Colonic mucosa (tissue), 4 donors: Measurements from ENCODE around the gene SHLD2. TPM values are rescaled to one million over a fixed set of nuclear protein-coding genes. Genes with fewer than 3 reads are reported as not detected.
A peak's percentile ranks its signal among the peaks of the same experiment; 100 is the strongest.
"Not testable (repeated sequence)": the region's sequence is repeated elsewhere in the genome, so short reads cannot be mapped to it uniquely, and the experiment has no call there.

Experiments used
- DNase-seq: peaks from one replicate; pipeline ENCODE4 v3.0.0-alpha.2; 2020
- H3K27ac ChIP-seq: fragments of 200-600 bp; one replicate; pipeline ENCODE4 v1.8.0; 2021
- H3K27me3 ChIP-seq: fragments of 200-600 bp; one replicate; pipeline ENCODE4 v1.8.0; 2021
- H3K36me3 ChIP-seq: fragments of 200-600 bp; one replicate; pipeline ENCODE4 v1.8.0; 2021
- H3K4me1 ChIP-seq: fragments of 200-600 bp; one replicate; pipeline ENCODE4 v1.8.0; 2021; ENCODE audit warnings: mild to moderate bottlenecking
- H3K4me3 ChIP-seq: fragments of 200-600 bp; one replicate; pipeline ENCODE4 v1.8.0; 2021
- H3K9ac ChIP-seq, 2 donors: one replicate each; pipeline ENCODE4 v1.7.0; 2013; ENCODE audit warnings: control low read depth in 2 of 2, low read depth in 2 of 2, low read length in 2 of 2
- H3K9me3 ChIP-seq: fragments of 200-600 bp; one replicate; pipeline ENCODE4 v1.8.0; 2021
- intact Hi-C: fragments of 100-400 bp; cut with DNase I; formaldehyde crosslinking; loops from one replicate; pipeline ENCODE4 v1.14.1; 2022
- total RNA-seq, 2 donors: library from RNA; stranded (reverse); fragmentation: NEBNext Ultra II Directional in 1 of 2; extraction: Animal tissue kit (Norgen Biotek cat#: 25700) in 1 of 2; gene quantifications; one replicate each; pipeline ENCODE4 v1.2.1, GENCODE V29; 2021
- donor health status: healthy.
- donor health status: DM: no; HTN: no; CAD: no.
- donor health status: DM: no; HTN: no; CAD: no.

SHLD2 gene
- total RNA-seq, 2 donors from 2014 or later: 27.8 to 28.3 TPM

DNA sequence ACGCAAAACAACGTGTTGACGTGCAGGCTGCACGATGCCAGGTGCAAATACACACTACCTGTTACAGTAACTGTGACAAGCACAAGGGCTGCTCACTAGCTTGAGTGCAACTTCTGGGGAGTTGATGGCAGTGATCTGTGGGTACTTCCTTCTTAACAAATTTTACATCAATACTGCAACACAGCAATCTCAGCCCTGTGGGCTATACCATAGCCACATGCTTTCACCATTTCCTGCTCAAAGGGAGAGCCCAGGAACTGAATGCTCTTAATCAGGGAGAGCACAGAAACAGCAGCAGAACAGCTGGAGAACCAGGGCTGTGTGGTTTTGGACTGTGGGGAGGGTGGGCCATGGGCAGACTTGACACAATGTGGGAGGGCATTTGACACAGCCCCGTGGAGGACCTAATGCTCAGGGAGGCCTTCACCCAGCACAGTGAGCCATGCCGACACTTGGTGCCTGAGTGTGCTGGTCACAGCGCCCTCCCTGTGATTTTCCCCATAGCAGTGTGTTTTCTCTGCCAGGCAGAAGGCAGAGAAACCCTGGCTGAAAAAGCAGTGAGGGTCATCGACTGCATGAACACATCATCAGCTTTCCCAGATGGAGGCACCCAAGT is 118.3 kb downstream of the SHLD2 start:
- H3K27ac ChIP-seq, H3K4me3 ChIP-seq, H3K4me1 ChIP-seq, H3K27me3 ChIP-seq, H3K36me3 ChIP-seq, DNase-seq, intact Hi-C loops, H3K9me3 ChIP-seq, H3K9ac ChIP-seq: not testable (repeated sequence)

DNA sequence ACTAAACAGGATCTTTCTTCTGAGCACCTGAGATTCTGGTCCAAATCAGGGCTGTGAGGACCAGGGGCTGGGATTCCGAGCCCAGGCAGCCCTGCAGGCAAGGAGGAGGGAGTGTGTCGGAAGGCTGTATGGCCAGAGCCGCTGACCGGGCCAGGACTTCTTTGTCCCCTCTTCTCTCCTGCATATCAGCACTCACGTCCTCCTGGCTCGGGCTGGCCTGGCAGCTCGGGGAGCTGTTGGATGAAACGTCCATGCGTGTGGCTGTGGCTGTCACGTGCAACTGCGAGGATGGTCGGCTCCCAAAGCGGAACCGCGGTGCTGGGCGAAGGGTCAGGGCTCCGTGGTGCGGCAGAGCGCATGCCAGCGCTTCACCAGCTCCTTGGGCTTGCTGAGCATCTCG is 118.8 kb downstream of the SHLD2 start:
- H3K36me3 ChIP-seq, H3K9me3 ChIP-seq, H3K9ac ChIP-seq, H3K4me1 ChIP-seq, H3K27me3 ChIP-seq, intact Hi-C loops, H3K4me3 ChIP-seq, H3K27ac ChIP-seq, DNase-seq: not testable (repeated sequence)

DNA sequence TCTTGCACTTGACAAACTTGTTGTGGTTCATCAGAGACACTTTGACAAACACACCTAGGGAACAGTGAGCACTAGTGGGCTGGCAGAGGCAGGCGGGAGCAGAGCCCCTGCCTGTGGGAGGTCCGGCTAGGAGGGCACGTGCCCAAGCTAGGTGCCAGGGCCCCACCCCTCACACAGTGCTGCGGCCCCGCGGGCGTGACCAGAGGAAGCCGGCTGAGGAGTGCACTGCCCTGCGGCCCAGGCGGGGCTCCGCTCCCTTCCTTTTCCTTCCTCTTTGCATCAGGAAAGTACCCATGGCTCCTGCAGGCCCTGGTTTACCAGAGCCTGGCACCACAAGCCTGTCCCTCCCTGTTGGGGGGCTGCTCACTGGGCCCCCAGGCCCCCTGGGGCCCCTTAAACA is 121.1 kb downstream of the SHLD2 start:
- peak; percentile 68 for DNase-seq
- H3K9me3 ChIP-seq, H3K36me3 ChIP-seq, H3K4me1 ChIP-seq, H3K4me3 ChIP-seq, H3K27me3 ChIP-seq, H3K9ac ChIP-seq, intact Hi-C loops, H3K27ac ChIP-seq: not testable (repeated sequence)

DNA sequence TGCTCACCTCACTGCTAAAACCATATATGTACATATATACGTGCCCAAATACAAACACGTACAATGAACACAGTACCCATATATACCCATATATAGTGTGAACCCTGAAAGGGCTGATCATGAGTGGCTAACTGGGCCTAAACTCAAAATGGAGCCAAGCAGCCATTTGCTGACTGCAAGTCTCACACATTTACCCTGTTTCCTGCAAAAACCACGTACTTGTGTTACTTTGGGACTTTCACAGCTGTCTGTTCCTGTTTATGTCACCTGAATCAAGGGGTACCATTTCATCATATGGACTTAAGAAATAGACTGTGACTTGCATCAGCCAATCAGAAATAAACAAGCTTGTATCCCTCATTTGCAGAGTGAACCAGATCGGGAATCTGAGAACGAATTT is 124.4 kb downstream of the SHLD2 start:
- H3K9ac ChIP-seq, intact Hi-C loops, H3K4me3 ChIP-seq, DNase-seq, H3K27ac ChIP-seq, H3K27me3 ChIP-seq, H3K9me3 ChIP-seq, H3K4me1 ChIP-seq, H3K36me3 ChIP-seq: not testable (repeated sequence)

- H3K27ac ChIP-seq, H3K9ac ChIP-seq, H3K36me3 ChIP-seq, H3K27me3 ChIP-seq, DNase-seq, H3K4me3 ChIP-seq, H3K9me3 ChIP-seq, H3K4me1 ChIP-seq, intact Hi-C loops: not testable (repeated sequence)
These were observed 127.8 kb downstream of the SHLD2 start for GRCh38 chr10:87222789-87223188.

DNA sequence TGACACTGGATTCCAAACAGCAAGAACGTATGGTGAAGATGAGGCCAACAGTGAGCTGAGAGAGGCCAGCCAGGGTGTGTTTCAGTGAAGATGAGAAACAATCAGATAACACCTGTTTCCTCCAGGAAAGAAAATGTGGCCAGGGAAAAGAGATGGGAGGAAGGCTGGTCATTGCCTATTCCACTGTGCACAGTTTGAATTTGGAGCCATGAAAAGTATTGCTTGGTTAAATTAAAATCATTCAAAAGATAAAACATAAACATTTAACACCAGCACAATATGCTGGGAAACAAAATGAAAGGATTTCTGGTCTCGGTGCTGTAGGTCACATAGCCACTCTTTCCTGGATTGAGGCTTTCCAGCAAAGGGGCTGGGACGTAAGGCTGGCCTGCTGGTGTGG is 130.1 kb downstream of the SHLD2 start, which contains the start of gene NUTM2A:
NUTM2A (plus strand) TSS at position 301 of the 400 bp plus-strand sequence. CDS start 383 bp downstream, outside the sequence.
- H3K4me3 ChIP-seq, H3K9ac ChIP-seq, intact Hi-C loops, H3K27ac ChIP-seq, DNase-seq, H3K4me1 ChIP-seq, H3K9me3 ChIP-seq, H3K36me3 ChIP-seq, H3K27me3 ChIP-seq: not testable (repeated sequence)

GRCh38 chr10:87228247-87228646 is 133.2 kb downstream of the SHLD2 start:
- H3K9me3 ChIP-seq, H3K27ac ChIP-seq, H3K4me1 ChIP-seq, intact Hi-C loops, H3K27me3 ChIP-seq, DNase-seq, H3K4me3 ChIP-seq, H3K9ac ChIP-seq, H3K36me3 ChIP-seq: not testable (repeated sequence)

DNA sequence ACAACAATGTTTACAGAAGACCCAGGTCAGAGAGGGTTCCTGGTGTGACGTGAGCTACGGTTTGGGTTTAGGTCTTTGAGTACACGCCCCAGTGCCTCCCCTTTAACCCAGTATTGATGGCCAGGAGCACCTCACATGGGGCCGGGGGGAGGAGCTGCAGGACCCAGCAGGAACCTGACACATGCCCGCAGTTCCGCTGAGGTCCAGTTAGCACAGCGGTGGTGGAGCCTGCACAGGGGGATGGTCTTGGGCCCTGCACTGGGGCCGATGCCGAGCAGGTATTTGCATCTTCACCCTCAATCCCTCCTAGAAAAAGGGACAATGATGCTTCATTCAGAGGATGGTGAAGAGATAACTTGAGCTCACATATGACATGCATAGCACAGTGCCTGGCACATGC is 134.2 kb downstream of the SHLD2 start:
- intact Hi-C loops, H3K4me1 ChIP-seq, H3K36me3 ChIP-seq: not testable (repeated sequence)

GRCh38 chr10:87234854-87235253 is 139.8 kb downstream of the SHLD2 start:
- intact Hi-C loops, DNase-seq, H3K36me3 ChIP-seq, H3K27ac ChIP-seq, H3K27me3 ChIP-seq, H3K9ac ChIP-seq, H3K4me3 ChIP-seq, H3K9me3 ChIP-seq, H3K4me1 ChIP-seq: not testable (repeated sequence)

More for the DNA sequence above, 134.2 kb downstream of the SHLD2 start:
- not testable (repeated sequence) for H3K27me3 ChIP-seq, H3K9me3 ChIP-seq, H3K9ac ChIP-seq, DNase-seq, H3K4me3 ChIP-seq, H3K27ac ChIP-seq

- H3K4me1 ChIP-seq, H3K36me3 ChIP-seq, H3K4me3 ChIP-seq, H3K27me3 ChIP-seq, H3K9me3 ChIP-seq, intact Hi-C loops, DNase-seq, H3K27ac ChIP-seq, H3K9ac ChIP-seq: not testable (repeated sequence)
These were observed 142.2 kb downstream of the SHLD2 start for GRCh38 chr10:87237244-87237643.

DNA sequence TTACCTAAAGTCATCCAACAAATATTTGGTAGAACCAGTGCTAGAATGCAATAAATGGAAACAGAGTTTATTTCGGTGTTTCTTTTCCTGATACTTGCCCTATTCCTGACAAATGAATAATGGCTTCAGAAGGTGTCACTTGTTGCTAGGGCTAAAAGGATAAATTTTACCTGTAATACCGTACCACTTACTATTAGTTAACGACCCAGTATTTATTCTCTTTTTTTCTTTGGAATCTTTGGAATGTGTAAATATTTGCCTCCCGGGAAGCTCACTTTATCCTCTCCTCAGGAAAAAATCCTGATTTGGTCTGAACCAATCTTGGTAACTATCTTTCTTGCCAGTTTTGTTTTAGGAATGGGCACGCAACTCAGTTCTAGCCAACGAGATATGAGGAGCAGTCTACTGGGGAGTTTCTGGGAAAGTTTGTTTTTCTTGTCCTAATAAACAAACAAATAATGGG is 144.4 kb downstream of the SHLD2 start:
- intact Hi-C loops, H3K9me3 ChIP-seq, H3K27ac ChIP-seq: not testable (repeated sequence)

More for the DNA sequence above, 144.4 kb downstream of the SHLD2 start:
- H3K4me3 ChIP-seq, H3K4me1 ChIP-seq, DNase-seq, H3K36me3 ChIP-seq, H3K27me3 ChIP-seq, H3K9ac ChIP-seq: not testable (repeated sequence)

Other genes with a start within 250 kb of the SHLD2 start
- gene MMRN2, start 137.6 kb upstream of the SHLD2 start, total RNA-seq: 1 to 10 TPM; 3.4 to 7.4 TPM
- gene SNCG, start 136.6 kb upstream of the SHLD2 start, total RNA-seq: 1 to 10 TPM; 2.6 to 6.6 TPM
- gene ADIRF, start 126.7 kb upstream of the SHLD2 start, total RNA-seq: 10 to 100 TPM; 41.5 to 91.2 TPM
- not detected for gene FAM25A, start 74.9 kb upstream of the SHLD2 start, total RNA-seq
- gene GLUD1, start 363 bp upstream of the SHLD2 start, total RNA-seq: 100 to 1,000 TPM in 1 of 2 donors, 10 to 100 TPM in 1; 94.1 to 207 TPM
- gene NUTM2A, start 130.2 kb downstream of the SHLD2 start, total RNA-seq: 1 to 10 TPM in 1 of 2 donors, under 1 TPM in 1; 0.62 to 1.6 TPM